Measurements from ENCODE around the gene VPS33A. TPM values are rescaled to one million over a fixed set of nuclear protein-coding genes. Genes with fewer than 3 reads are reported as not detected.

VPS33A gene
- total RNA-seq, 2 experiments from 2014 or later, result 12.0 to 14.2 TPM

DNA sequence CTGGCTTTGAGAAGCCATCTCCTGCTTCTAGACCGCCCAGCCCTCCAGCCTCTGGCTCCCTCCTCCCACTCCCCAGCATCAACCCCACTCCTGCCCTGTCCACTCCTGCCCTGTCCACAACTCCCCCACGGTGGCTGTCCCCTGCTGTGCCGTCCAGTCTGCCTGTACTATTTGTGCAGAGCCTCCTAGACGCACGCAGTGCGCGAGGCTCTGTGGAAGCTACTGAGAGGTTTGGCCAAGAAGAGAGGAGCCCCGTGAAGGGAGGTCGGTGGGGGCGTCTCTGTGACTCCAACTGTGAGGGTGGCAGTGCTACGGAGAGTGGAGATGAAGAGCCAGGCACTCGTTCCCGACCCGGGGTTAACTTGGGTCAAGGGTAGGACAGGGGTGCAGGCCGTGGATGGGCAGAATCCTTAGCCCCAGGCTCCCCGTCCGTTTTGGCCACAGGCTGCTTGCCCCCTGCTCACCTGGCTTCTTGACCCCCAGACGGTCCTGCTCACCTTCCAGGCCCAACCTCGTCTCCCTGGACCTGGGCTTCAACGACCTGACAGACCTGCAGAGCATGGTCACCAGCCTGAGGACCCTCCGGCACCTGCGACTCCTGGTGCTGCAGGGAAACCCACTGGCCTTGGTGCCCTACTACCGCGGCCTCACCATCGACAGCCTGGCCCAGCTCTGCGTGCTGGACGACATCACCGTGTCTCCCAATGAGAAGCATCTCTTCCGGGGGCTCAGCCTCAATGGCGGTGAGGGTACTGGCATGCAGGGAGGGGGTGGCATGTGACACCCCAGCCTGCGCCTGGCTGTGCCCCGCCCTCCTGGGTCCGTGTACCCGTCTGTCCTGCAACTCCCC lies 76.4 kb downstream of the VPS33A start:
- H3K27ac ChIP-seq (ENCODE audit: low read depth in 1 of 2, low read length in 2 of 2), result no peak overlapping the region
- TF ChIP-seq, protein P1, sequence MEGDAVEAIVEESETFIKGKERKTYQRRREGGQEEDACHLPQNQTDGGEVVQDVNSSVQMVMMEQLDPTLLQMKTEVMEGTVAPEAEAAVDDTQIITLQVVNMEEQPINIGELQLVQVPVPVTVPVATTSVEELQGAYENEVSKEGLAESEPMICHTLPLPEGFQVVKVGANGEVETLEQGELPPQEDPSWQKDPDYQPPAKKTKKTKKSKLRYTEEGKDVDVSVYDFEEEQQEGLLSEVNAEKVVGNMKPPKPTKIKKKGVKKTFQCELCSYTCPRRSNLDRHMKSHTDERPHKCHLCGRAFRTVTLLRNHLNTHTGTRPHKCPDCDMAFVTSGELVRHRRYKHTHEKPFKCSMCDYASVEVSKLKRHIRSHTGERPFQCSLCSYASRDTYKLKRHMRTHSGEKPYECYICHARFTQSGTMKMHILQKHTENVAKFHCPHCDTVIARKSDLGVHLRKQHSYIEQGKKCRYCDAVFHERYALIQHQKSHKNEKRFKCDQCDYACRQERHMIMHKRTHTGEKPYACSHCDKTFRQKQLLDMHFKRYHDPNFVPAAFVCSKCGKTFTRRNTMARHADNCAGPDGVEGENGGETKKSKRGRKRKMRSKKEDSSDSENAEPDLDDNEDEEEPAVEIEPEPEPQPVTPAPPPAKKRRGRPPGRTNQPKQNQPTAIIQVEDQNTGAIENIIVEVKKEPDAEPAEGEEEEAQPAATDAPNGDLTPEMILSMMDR (IDR thresholded peaks at IDR 0.05), result no peak
- no peaks in the 10 kb centered on the region for H3K36me3 ChIP-seq (ENCODE audit: insufficient read depth, low read length)
- Mint-ChIP-seq H3K4me1 (ENCODE audit: low read depth) (no peaks in the 10 kb centered on the region), H3K27ac (no peak overlapping the region), H3K4me3 (no peak overlapping the region), H3K9me3 (no peaks in the 10 kb centered on the region), H3K27me3 (peaks cover 5% of the 10 kb centered on the region), H3K36me3 (ENCODE audit: low read depth) (no peaks in the 10 kb centered on the region)
- H3K4me3 ChIP-seq (ENCODE audit: low read length), result no peak overlapping the region
- ChIA-PET CTCF (interaction anchor here (1.2 to 1.4 kb wide), 2 partner anchors 15 to 136 kb away, joined by 3 to 10 read pairs; no protein-coding TSS in a partner anchor), POLR2A (no interaction called here)
- H3K9me3 ChIP-seq (ENCODE audit: control insufficient read depth in 1 of 2, insufficient read depth in 1 of 2, low read length in 2 of 2), result no peaks in the 10 kb centered on the region
- ATAC-seq (ENCODE audit: poor library complexity) (no peak), DNase-seq (no peak)
- H3K4me1 ChIP-seq (ENCODE audit: insufficient read depth, low read length), result peaks cover 5% of the 10 kb centered on the region
- H3K27me3 ChIP-seq (ENCODE audit: control insufficient read depth in 1 of 2, insufficient read depth in 2 of 2, low read length in 2 of 2), result no peaks in the 10 kb centered on the region
- intact Hi-C loops (cut with DNase I, micrococcal nuclease), result loop anchor here (2.0 to 5.0 kb wide), 5 partner anchors 53 to 273 kb away; partner anchors contain the start of gene CFAP251 (in 2 of the 2)

DNA sequence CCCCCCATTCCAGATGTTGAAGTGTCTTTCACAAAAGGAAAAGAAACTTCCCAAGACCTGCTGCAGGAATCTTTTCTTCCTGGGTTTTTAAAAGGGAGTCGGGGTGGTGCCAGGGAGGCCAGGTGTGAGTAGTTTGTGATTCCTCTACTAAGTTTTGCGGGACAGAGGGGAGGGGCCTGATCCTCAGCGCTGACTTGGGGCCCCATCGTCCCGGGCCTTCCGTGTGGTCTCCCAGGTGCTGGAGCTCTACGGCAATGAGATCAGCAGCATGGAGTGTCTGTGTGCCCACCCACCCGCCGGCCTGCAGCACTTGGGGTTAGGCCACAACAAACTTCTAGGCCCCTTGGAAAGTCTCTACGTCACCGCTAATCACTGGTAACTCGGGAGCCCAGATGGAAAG lies 78.8 kb downstream of the VPS33A start:
- ATAC-seq (ENCODE audit: poor library complexity) (no peak), DNase-seq (no peak)
- Mint-ChIP-seq H3K27ac (no peak overlapping the region), H3K4me1 (ENCODE audit: low read depth) (peaks cover 3% of the 10 kb centered on the region), H3K27me3 (peaks cover 8% of the 10 kb centered on the region), H3K9me3 (no peaks in the 10 kb centered on the region), H3K4me3 (no peak overlapping the region), H3K36me3 (ENCODE audit: low read depth) (no peaks in the 10 kb centered on the region)
- Histone ChIP-seq H3K4me1 (ENCODE audit: insufficient read depth, low read length) (peaks cover 20% of the 10 kb centered on the region), H3K4me3 (ENCODE audit: low read length) (no peak overlapping the region), H3K27ac (ENCODE audit: low read depth in 1 of 2, low read length in 2 of 2) (no peak overlapping the region), H3K36me3 (ENCODE audit: insufficient read depth, low read length) (no peaks in the 10 kb centered on the region), H3K9me3 (ENCODE audit: control insufficient read depth in 1 of 2, insufficient read depth in 1 of 2, low read length in 2 of 2) (no peaks in the 10 kb centered on the region), H3K27me3 (ENCODE audit: control insufficient read depth in 1 of 2, insufficient read depth in 2 of 2, low read length in 2 of 2) (no peaks in the 10 kb centered on the region)
- intact Hi-C loops (cut with DNase I, micrococcal nuclease), result loop anchor here in 1 of 2 experiments (5.0 kb wide), 1 partner anchor 50 kb away; no protein-coding TSS in a partner anchor
- ChIA-PET POLR2A (no interaction called here), CTCF (no interaction called here)
- TF ChIP-seq, protein P1 (IDR thresholded peaks at IDR 0.05), result no peak

DNA sequence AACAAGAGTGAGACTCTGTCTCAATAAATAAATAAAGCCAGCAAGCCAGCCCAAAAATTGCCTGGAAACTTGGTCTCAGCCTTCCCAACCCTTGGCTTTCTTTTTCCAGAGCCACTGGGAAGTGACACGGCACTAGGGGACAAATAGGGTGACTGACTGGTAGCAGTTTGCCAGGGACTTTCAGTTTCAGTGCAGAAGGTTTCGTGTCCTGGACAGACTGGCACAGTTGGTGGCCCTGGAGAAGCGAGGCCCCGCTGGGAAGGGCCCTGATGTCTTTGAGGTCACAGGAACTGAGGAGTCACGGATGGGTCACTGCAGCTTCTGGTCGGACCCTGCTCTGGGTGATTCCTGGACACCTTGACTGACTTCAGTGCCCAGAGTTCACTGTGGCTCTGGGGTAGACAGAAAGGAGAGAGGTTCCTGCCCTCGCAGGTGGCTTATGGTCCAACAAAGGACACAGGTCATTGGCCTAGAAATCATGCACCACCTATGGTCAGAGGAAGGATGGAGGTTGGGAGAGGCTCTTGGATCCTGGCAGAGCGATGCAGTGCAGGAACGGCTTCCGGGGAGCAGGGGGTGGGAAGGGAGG lies 80.7 kb downstream of the VPS33A start:
- Histone ChIP-seq H3K4me1 (ENCODE audit: insufficient read depth, low read length) (peaks cover 14% of the 10 kb centered on the region), H3K9me3 (ENCODE audit: control insufficient read depth in 1 of 2, insufficient read depth in 1 of 2, low read length in 2 of 2) (no peaks in the 10 kb centered on the region), H3K36me3 (ENCODE audit: insufficient read depth, low read length) (no peaks in the 10 kb centered on the region), H3K27ac (ENCODE audit: low read depth in 1 of 2, low read length in 2 of 2) (no peak overlapping the region), H3K4me3 (ENCODE audit: low read length) (no peak overlapping the region), H3K27me3 (ENCODE audit: control insufficient read depth in 1 of 2, insufficient read depth in 2 of 2, low read length in 2 of 2) (no peaks in the 10 kb centered on the region)
- ATAC-seq (ENCODE audit: poor library complexity), result no peak
- intact Hi-C loops (cut with DNase I, micrococcal nuclease), result loop anchor here in 1 of 2 experiments (5.0 kb wide), 1 partner anchor 48 kb away; no protein-coding TSS in a partner anchor
- Mint-ChIP-seq H3K27ac (no peak overlapping the region), H3K27me3 (peaks cover 3% of the 10 kb centered on the region), H3K4me3 (no peak overlapping the region), H3K36me3 (ENCODE audit: low read depth) (no peaks in the 10 kb centered on the region), H3K4me1 (ENCODE audit: low read depth) (peaks cover 3% of the 10 kb centered on the region), H3K9me3 (no peaks in the 10 kb centered on the region)
- POLR2A ChIA-PET, result no interaction called here
- no peak for DNase-seq
- TF ChIP-seq, protein P1 (IDR thresholded peaks at IDR 0.05), result no peak
- CTCF ChIA-PET, result no interaction called here
